ENCODE data around the gene EPHA4. TPM values are rescaled to one million over a fixed set of nuclear protein-coding genes. Genes with fewer than 3 reads are reported as not detected.

The EPHA4 gene
- polyA plus RNA-seq, 2 of the 4 experiments (the other 2 are of a cell fraction) = 0.54 to 1.1 TPM

DNA sequence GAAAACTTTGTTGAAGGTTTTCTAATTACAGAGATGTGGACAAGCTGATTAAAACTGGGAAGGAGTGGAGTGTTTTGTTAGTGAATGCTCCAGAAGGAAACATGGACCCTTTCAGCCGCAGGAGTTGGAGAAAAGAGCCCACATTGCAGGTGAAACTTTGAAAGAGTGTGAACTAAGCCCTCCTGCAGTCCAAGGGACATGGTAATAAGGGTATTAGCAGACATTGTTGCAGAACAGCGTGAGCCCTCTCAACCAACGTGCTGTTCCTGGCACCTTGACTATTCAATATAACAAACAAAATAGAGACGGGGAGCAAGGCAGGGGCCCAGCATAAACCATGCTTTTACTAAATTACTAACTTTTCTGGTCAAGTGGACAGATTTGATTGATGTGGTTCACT lies 122.7 kb downstream of the EPHA4 start:
- no peak for TF ChIP-seq ESRRA (IDR thresholded peaks at IDR 0.05; ENCODE audit: borderline replicate concordance, low read length)
- Histone ChIP-seq H3K9me3 (no peaks in the 10 kb centered on the region), H3K4me1 (no peaks in the 10 kb centered on the region), H3K4me3 (no peak overlapping the region), H3K27ac (no peak overlapping the region), H3K4me2 (no peak overlapping the region)
- FAIRE-seq = no peak
- DNase-seq (ENCODE audit: low read depth in 1 of 2, low spot score in 1 of 2) = no peak
- CTCF ChIA-PET = interaction anchor here (1.1 kb wide), 1 partner anchor 104 kb away, joined by 3 read pairs; no protein-coding TSS in a partner anchor
- POLR2A ChIA-PET = no interaction called here
- ATAC-seq = no peak
- 27% methylated on average over 4 of the region's 4 CpGs for WGBS (ENCODE audit: missing lambda C conversion rate)

DNA sequence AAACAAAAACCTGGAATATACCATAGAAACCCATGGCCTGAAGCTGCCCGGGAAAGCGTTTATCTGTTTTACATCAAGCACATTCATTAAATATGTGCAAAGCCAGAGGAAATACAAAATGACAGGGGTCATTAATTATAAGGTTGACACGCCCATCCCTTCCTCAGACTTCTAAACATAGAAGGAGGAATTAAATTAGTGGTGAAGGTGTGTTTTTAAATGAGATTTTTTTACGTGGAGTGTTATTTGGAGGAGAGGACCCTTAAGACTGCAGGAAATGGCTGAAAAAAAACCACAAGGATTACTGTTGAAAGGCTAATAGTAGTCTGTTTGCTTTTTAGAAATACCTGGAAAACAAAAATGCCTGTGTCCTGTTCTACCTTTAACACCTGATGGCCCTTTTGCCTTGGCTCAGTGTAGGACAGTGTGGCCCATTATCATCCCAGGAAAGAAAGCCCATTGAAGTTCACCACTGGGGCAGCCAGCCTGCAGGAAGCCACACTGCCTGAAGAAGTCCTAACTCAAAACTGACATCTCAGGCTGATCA lies 123.2 kb downstream of the EPHA4 start:
- ATAC-seq (no peak), DNase-seq (ENCODE audit: low read depth in 1 of 2, low spot score in 1 of 2) (no peak), FAIRE-seq (no peak)
- CTCF ChIA-PET = no interaction called here
- POLR2A ChIA-PET = no interaction called here
- no peak overlapping the region for H3K4me3 ChIP-seq
- no peaks in the 10 kb centered on the region for H3K9me3 ChIP-seq
- TF ChIP-seq HOXB13 (CRISPR knock-in tag; IDR thresholded peaks at IDR 0.05; ENCODE audit: low read depth) (no peak), ZNF302 (CRISPR knock-in tag; IDR thresholded peaks at IDR 0.05) (no peak), POLR2AphosphoS2 (conservative IDR thresholded peaks at IDR 0.05; ENCODE audit: low read length) (no peak), MAZ (IDR thresholded peaks at IDR 0.05; ENCODE audit: borderline replicate concordance, low read depth, low read length) (no peak), JUNB (IDR thresholded peaks at IDR 0.05) (no peak), CBX2 (IDR thresholded peaks at IDR 0.05; ENCODE audit: borderline replicate concordance, low read depth) (no peak), JUN (IDR thresholded peaks at IDR 0.05) (no peak), HEYL (CRISPR knock-in tag; IDR thresholded peaks at IDR 0.05) (no peak), HOXA7 (CRISPR knock-in tag; IDR thresholded peaks at IDR 0.05) (no peak), FOSL2 (IDR thresholded peaks at IDR 0.05) (no peak), FOSL2 (CRISPR knock-in tag; IDR thresholded peaks at IDR 0.05) (no peak), MAFK (IDR thresholded peaks at IDR 0.05; ENCODE audit: partially characterized antibody) (no peak)
- TF ChIP-seq, protein P1, sequence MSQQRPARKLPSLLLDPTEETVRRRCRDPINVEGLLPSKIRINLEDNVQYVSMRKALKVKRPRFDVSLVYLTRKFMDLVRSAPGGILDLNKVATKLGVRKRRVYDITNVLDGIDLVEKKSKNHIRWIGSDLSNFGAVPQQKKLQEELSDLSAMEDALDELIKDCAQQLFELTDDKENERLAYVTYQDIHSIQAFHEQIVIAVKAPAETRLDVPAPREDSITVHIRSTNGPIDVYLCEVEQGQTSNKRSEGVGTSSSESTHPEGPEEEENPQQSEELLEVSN (IDR thresholded peaks at IDR 0.05; ENCODE audit: borderline replicate concordance, low read depth) = no peak
- TF ChIP-seq, protein P2, sequence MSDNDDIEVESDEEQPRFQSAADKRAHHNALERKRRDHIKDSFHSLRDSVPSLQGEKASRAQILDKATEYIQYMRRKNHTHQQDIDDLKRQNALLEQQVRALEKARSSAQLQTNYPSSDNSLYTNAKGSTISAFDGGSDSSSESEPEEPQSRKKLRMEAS (IDR thresholded peaks at IDR 0.05) = no peak
- TF ChIP-seq, protein P3, sequence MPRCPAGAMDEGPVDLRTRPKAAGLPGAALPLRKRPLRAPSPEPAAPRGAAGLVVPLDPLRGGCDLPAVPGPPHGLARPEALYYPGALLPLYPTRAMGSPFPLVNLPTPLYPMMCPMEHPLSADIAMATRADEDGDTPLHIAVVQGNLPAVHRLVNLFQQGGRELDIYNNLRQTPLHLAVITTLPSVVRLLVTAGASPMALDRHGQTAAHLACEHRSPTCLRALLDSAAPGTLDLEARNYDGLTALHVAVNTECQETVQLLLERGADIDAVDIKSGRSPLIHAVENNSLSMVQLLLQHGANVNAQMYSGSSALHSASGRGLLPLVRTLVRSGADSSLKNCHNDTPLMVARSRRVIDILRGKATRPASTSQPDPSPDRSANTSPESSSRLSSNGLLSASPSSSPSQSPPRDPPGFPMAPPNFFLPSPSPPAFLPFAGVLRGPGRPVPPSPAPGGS (IDR thresholded peaks at IDR 0.05) = no peak
- 36% methylated on average over 4 of the region's 4 CpGs for WGBS (ENCODE audit: missing lambda C conversion rate)
- H3K4me1 ChIP-seq = no peaks in the 10 kb centered on the region
- no peak overlapping the region for H3K27ac ChIP-seq
- no peak overlapping the region for H3K4me2 ChIP-seq

DNA sequence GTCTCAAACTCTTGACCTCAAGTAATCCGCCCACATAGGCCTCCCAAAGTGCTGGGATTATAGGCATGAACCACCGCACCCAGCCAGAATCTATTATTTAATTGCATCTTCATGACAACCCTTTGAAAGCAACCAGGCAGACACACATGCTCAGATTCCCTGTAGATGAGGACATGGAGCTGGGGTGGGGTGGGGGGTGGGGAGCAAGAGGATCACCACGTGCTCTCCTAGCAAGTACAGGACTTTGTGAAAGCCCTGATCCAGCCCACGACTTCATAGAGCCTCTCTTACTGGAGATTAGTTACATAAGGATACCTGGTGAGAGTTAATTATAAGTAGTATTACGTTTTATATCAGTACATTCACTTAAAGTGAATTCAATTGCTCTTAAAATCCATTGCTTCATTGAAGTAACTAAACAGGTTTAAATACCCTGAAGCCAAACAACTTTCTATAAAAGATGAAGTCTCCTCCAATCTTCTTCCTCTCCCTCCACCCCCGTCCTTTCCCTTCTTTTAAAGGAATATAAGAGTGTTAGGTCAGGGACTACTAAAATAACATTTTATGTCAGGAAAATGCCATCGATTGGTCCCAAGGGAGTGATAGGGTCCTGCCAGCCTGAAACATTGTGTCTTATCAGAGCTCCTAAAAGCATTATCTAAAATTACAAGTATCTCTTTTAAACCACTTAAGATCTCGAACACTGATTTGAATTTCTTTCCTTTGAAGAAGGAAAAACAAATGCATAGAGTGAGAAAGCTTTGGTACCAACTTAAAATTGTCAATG lies 123.9 kb downstream of the EPHA4 start:
- no peak for DNase-seq (ENCODE audit: low read depth in 1 of 2, low spot score in 1 of 2)
- ChIA-PET POLR2A (no interaction called here), CTCF (no interaction called here)
- TF ChIP-seq POLR2A (IDR thresholded peaks at IDR 0.05; ENCODE audit: low read length) = no peak
- no peak for TF ChIP-seq EP300 (IDR thresholded peaks at IDR 0.05)
- TF ChIP-seq GATA3 (IDR thresholded peaks at IDR 0.05; ENCODE audit: borderline replicate concordance) = no peak
- TF ChIP-seq TP53 (CRISPR knock-in tag; IDR thresholded peaks at IDR 0.05) = no peak
- TF ChIP-seq MAFK (IDR thresholded peaks at IDR 0.05; ENCODE audit: partially characterized antibody) = no peak
- no peak for TF ChIP-seq NFE2L2 (conservative IDR thresholded peaks at IDR 0.05; ENCODE audit: low read length)
- no peak for TF ChIP-seq RCOR1 (IDR thresholded peaks at IDR 0.05; ENCODE audit: low read depth, low read length)
- no peak for TF ChIP-seq MAZ (IDR thresholded peaks at IDR 0.05; ENCODE audit: borderline replicate concordance, low read depth, low read length)
- no peak for TF ChIP-seq FOSB (CRISPR knock-in tag; IDR thresholded peaks at IDR 0.05)
- TF ChIP-seq ESRRA (IDR thresholded peaks at IDR 0.05; ENCODE audit: borderline replicate concordance, low read length) = no peak
- TF ChIP-seq, protein P4, sequence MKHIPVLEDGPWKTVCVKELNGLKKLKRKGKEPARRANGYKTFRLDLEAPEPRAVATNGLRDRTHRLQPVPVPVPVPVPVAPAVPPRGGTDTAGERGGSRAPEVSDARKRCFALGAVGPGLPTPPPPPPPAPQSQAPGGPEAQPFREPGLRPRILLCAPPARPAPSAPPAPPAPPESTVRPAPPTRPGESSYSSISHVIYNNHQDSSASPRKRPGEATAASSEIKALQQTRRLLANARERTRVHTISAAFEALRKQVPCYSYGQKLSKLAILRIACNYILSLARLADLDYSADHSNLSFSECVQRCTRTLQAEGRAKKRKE (CRISPR knock-in tag; IDR thresholded peaks at IDR 0.05; ENCODE audit: low read depth) = no peak
- no peak for TF ChIP-seq POLR2AphosphoS2 (conservative IDR thresholded peaks at IDR 0.05; ENCODE audit: low read length)
- no peak overlapping the region for H3K4me3 ChIP-seq
- no peaks in the 10 kb centered on the region for H3K4me1 ChIP-seq
- H3K4me2 ChIP-seq = no peak overlapping the region
- WGBS (ENCODE audit: missing lambda C conversion rate) = 17% methylated on average over 8 of the region's 8 CpGs
- no peak overlapping the region for H3K27ac ChIP-seq
- no peak for ATAC-seq
- H3K9me3 ChIP-seq = no peaks in the 10 kb centered on the region
- FAIRE-seq = no peak
